Osteoblast (primary cell): Measurements from ENCODE around the gene GRK3. TPM values are rescaled to one million over a fixed set of nuclear protein-coding genes. Genes with fewer than 3 reads are reported as not detected.

Experiments used
- DNase-seq: peaks from one replicate; pipeline ENCODE4 v3.0.0; 2011; ENCODE audit warnings: low spot score, mixed read lengths; ENCODE audit not compliant: insufficient read length; ENCODE audit errors: missing footprints
- H2AFZ ChIP-seq: 2 replicates; pipeline ENCODE4 v1.6.0; 2011; ENCODE audit warnings: mild to moderate bottlenecking, low read length
- H3K27ac ChIP-seq: 2 replicates; pipeline ENCODE4 v1.5.1; 2011; ENCODE audit warnings: mild to moderate bottlenecking, low read depth, low read length, moderate library complexity
- H3K27me3 ChIP-seq: 2 replicates; pipeline ENCODE4 v1.6.0; 2012; ENCODE audit warnings: mild to moderate bottlenecking, control low read depth, inconsistent platforms, low read length, moderate library complexity; ENCODE audit not compliant: insufficient read depth
- H3K36me3 ChIP-seq: 2 replicates; pipeline ENCODE4 v1.5.1; 2011; ENCODE audit warnings: mild to moderate bottlenecking, low read length, control low read depth, moderate library complexity; ENCODE audit not compliant: insufficient read depth
- H3K4me1 ChIP-seq: 2 replicates; pipeline ENCODE4 v1.5.1; 2011; ENCODE audit warnings: mild to moderate bottlenecking, low read length, control low read depth, moderate library complexity; ENCODE audit not compliant: insufficient read depth
- H3K4me2 ChIP-seq: 2 replicates; pipeline ENCODE4 v1.6.0; 2011; ENCODE audit warnings: mild to moderate bottlenecking, low read length; ENCODE audit not compliant: insufficient read depth
- H3K4me3 ChIP-seq: fragments of 200-600 bp; sonication (generic); 3 replicates; pipeline ENCODE4 v1.5.1; 2012; ENCODE audit warnings: mild to moderate bottlenecking, low read length, inconsistent platforms; ENCODE audit not compliant: insufficient read depth
- H3K79me2 ChIP-seq: 2 replicates; pipeline ENCODE4 v1.6.0; 2012; ENCODE audit warnings: mild to moderate bottlenecking, low read length, control low read depth, inconsistent platforms; ENCODE audit not compliant: insufficient read depth
- H3K9me3 ChIP-seq: 2 replicates; pipeline ENCODE4 v1.5.1; 2011; ENCODE audit warnings: low read depth, low read length, control low read depth
- H4K20me1 ChIP-seq: 2 replicates; pipeline ENCODE4 v1.6.0; 2012; ENCODE audit warnings: mild to moderate bottlenecking, low read length, control low read depth; ENCODE audit not compliant: insufficient read depth
- CTCF ChIP-seq: IDR thresholded peaks from 2 replicates; pipeline ENCODE4 v1.5.1; 2011; ENCODE audit warnings: mild to moderate bottlenecking, low read depth, low read length, moderate library complexity; ENCODE audit errors: extremely low read depth
- total RNA-seq: library from RNA; depleted of rRNA; stranded (reverse); fragments of >200 nt; gene quantifications from 2 replicates; pipeline ENCODE4 v1.2.3, GENCODE V29; 2012

The GRK3 gene
- total RNA-seq, 1 donor = 1.8 TPM

GRCh38 chr22:25650833-25651232 is 86.4 kb downstream of the GRK3 start:
- no peak for DNase-seq
- H3K4me1 ChIP-seq = peaks cover 10% of the 10 kb centered on the region
- no peak for TF ChIP-seq CTCF
- no peaks in the 10 kb centered on the region for H3K27me3 ChIP-seq
- H3K27ac ChIP-seq = no peak overlapping the region
- no peak overlapping the region for H3K4me3 ChIP-seq
- H3K79me2 ChIP-seq = no peaks in the 10 kb centered on the region
- no peak overlapping the region for H2AFZ ChIP-seq
- no peaks in the 10 kb centered on the region for H4K20me1 ChIP-seq
- no peaks in the 10 kb centered on the region for H3K9me3 ChIP-seq
- H3K4me2 ChIP-seq = no peak overlapping the region
- H3K36me3 ChIP-seq = no peaks in the 10 kb centered on the region

- Histone ChIP-seq H3K27ac (no peak overlapping the region), H3K9me3 (no peaks in the 10 kb centered on the region)
These were observed 87.0 kb downstream of the GRK3 start for GRCh38 chr22:25651332-25652085.

GRCh38 chr22:25654676-25655075 is 90.2 kb downstream of the GRK3 start:
- Histone ChIP-seq H3K27ac (no peak overlapping the region), H3K27me3 (no peaks in the 10 kb centered on the region), H3K4me1 (no peaks in the 10 kb centered on the region), H3K4me3 (no peak overlapping the region), H3K36me3 (no peaks in the 10 kb centered on the region), H3K9me3 (no peaks in the 10 kb centered on the region), H3K79me2 (no peaks in the 10 kb centered on the region), H2AFZ (no peak overlapping the region), H3K4me2 (no peak overlapping the region), H4K20me1 (no peaks in the 10 kb centered on the region)
- TF ChIP-seq CTCF = no peak
- DNase-seq = no peak

More at GRCh38 chr22:25651332-25652085, 87.0 kb downstream of the GRK3 start:
- Histone ChIP-seq H3K4me2 (no peak overlapping the region), H3K79me2 (no peaks in the 10 kb centered on the region), H3K27me3 (no peaks in the 10 kb centered on the region), H3K4me3 (no peak overlapping the region), H2AFZ (no peak overlapping the region), H3K4me1 (peaks cover 3% of the 10 kb centered on the region), H4K20me1 (no peaks in the 10 kb centered on the region), H3K36me3 (no peaks in the 10 kb centered on the region)
- no peak for DNase-seq
- TF ChIP-seq CTCF = no peak

GRCh38 chr22:25655371-25655935 is 91.0 kb downstream of the GRK3 start:
- no peak for TF ChIP-seq CTCF
- H3K4me3 ChIP-seq = no peak overlapping the region
- H2AFZ ChIP-seq = no peak overlapping the region
- H3K9me3 ChIP-seq = no peaks in the 10 kb centered on the region
- H3K4me1 ChIP-seq = no peaks in the 10 kb centered on the region
- no peak for DNase-seq
- H3K4me2 ChIP-seq = no peak overlapping the region
- H4K20me1 ChIP-seq = no peaks in the 10 kb centered on the region
- no peaks in the 10 kb centered on the region for H3K79me2 ChIP-seq
- no peaks in the 10 kb centered on the region for H3K27me3 ChIP-seq
- H3K36me3 ChIP-seq = no peaks in the 10 kb centered on the region
- no peak overlapping the region for H3K27ac ChIP-seq
